Suppressor macrophage treated with lipopolysaccharide for 4 hours (primary cell): ENCODE data around the gene KLF15.
"Not testable (repeated sequence)": the region's sequence is repeated elsewhere in the genome, so short reads cannot be mapped to it uniquely, and the experiment has no call there.

ENCODE experiments used
- DNase-seq: peaks from one replicate; pipeline ENCODE4 v3.0.0-alpha.2; 2020

KLF15 gene

GRCh38 chr3:126345641-126346460 is 11.4 kb downstream of the KLF15 start:
- DNase-seq = no peak

- DNase-seq = no peak
Observed at GRCh38 chr3:126345231-126345630, 12.0 kb downstream of the KLF15 start.

- DNase-seq = no peak
Observed at GRCh38 chr3:126344380-126345041, 12.7 kb downstream of the KLF15 start.

- no peak for DNase-seq
Observed at GRCh38 chr3:126343649-126344035, 13.6 kb downstream of the KLF15 start.

- DNase-seq = peak; percentile 23
Observed at GRCh38 chr3:126342991-126343648, 14.1 kb downstream of the KLF15 start.

GRCh38 chr3:126342211-126342610 is 15.0 kb downstream of the KLF15 start:
- no peak for DNase-seq

DNA sequence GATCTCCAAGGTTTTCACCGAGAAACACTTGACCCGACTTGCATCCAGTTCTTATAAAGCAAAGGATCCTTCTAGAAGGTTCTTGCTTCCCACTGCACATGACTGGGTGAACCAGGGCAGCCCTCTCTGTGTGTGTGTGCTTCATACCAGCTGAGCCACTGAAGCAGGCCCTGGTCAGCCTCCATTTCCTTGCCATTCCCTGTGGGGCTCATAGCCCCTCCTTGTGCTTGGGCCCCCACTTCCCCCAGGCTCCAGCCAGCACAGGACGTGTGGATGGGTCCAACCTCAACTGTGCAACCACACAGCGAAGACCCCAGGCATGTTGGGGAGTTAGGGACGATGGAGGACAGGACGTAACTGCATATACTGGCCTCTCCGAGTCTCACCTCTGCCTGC is 15.5 kb downstream of the KLF15 start:
- no peak for DNase-seq

DNA sequence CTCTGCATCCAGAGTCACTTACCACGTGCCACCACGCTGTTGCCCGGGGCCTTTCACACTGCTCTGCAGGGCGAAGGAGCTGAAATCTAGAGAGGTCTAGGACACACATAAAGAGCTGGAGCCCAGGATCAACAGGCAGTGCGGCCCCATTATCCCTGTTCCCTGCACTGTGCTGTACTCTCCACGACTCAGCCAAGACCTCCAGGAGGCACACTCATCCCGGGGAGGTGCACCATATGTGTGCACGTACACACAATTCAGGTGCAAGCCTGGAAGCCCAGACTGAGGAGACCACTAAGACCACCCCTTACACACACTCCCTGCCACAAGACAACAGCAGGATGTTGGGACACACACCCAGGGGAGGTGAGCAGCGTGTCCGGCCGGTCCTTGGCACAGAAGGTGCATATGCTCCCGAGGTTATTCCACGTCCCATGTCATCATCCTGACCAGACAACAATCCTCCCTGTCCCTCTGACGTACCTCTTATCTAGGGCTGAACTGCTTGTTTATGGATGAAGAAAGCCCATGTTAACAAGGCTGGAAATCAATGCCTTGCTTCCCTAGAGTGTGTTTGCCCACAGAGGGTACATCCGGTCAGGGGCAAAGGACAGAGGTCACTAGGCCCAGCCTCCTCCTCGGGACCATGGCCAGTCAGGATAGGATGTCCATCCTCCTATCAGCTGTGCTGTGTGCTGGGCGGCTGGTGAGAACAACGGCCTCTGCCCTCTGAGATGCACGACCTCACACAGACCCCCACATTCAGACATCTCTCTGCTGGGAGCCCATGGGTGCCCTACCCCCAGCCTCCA is 16.1 kb downstream of the KLF15 start:
- DNase-seq = no peak

GRCh38 chr3:126340596-126340942 is 16.6 kb downstream of the KLF15 start:
- DNase-seq = no peak

DNA sequence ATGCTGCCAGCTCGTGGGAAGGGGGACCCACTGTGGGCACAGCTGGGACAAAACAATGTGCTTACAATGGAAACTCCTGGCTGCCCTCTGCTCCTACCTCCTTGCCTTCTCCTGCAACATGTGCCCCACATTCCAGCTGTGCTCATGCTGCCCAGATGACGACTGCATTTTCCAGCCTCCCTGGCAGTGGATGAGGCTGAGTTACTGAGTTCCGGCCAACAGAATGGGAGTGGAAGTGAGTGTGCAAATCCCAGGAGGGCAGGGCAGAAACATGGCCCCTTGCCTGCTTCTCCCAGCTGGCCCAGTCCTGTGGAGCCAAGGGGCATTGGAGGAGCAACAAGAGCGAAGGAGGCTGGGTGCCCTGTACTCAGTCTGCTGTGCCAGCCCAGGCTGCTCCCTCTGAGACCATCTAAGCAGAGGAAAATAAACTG is 17.1 kb downstream of the KLF15 start:
- DNase-seq = no peak

GRCh38 chr3:126339466-126339865 is 17.7 kb downstream of the KLF15 start:
- DNase-seq = no peak

GRCh38 chr3:126338790-126339288 is 18.4 kb downstream of the KLF15 start:
- no peak for DNase-seq

DNA sequence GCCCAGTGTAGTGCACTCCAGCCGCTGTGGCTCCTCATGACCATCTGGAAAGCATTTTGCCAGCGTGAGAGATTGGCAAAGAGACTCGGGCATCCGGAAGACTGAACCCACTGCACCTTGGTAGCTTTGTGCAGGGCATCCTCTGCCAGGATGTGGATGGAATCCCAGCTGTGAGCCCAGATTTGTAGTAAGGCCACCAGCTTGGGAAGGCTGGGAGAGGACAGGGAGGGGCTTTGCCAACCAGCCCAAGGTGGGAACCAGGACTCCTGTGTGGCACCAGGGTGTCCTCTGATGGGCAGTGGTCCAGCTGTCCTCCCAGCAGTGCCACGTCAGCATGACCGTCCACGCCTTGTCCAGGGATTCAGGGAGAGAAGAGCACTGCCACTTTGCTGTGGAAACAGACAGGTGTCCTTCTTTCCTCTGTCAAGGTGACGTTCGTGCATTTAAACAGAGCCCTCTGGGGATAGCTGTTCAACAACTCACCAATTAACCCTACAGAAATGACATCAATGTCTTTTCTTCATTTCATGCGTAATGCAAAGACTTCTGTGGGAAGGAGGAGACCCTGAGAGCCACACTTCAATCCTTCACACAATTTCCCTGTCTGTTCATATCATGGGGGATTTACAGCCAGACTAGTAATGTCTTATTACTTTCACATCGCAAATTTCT is 19.1 kb downstream of the KLF15 start:
- DNase-seq = no peak

GRCh38 chr3:126331812-126332336 is 25.3 kb downstream of the KLF15 start:
- DNase-seq = not testable (repeated sequence)

DNA sequence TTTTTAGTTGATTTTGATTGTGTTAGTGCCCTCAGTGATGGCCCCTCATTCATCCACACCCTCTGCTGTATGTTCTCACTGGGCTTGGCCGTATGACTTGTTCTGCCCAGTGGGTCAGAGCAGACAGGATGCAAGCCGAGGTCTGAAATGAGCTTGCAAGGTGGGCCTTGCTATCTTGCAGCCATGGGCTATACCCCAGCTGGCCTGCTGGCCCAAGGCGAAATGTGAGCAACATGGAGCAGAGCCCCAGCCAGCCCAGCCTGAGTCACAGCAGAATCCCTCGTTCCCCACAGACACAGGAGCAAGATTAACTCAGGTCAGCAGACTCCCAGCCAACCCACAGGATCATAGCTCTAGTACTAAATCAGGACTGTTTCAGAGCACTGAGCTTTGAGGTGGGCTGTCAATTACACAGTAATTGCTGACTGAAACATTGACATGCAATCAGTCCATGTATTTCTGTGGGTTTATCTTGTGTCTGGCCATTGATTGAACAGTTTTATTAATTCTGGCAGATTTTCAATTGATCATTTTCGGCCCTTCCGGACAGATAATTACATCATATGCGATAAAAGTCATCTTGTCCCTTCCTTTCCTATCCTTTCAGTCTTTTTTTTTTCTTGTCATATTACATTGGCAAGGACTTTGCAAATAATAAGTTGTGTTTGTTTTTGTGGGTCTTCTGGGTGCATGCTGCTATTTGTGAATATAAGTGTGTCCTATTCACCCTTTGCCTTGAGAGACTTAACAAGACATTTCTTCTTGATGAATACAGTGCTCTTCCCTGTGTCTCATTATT is 27.1 kb downstream of the KLF15 start:
- no peak for DNase-seq

DNA sequence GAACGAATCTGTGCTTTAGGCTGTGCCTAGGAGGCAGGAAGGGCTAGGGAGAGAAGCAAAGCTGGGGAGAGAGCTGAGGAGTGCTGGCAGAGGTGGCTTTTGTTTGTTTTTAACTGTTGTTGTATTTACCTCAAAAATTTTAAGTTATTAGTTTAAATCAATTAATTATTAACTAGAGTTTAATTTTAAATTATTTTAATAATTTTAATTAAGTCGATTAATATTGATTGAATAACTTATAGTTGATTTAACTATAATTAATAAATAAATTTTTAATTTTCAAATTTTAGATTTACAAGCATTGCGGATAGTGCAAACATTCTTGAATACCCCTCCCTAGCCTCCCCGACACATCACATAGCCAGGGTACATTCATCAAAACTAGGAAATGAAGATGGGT is 30.6 kb downstream of the KLF15 start:
- no peak for DNase-seq

- no peak for DNase-seq
Observed at GRCh38 chr3:126322181-126322967, 34.8 kb downstream of the KLF15 start.

GRCh38 chr3:126321490-126321889 is 35.7 kb downstream of the KLF15 start:
- no peak for DNase-seq

GRCh38 chr3:126320517-126321293 is 36.5 kb downstream of the KLF15 start:
- DNase-seq = no peak
